Activated CD4-positive, alpha-beta T cell treated with anti-CD3 and anti-CD28 coated beads, Interleukin-10, Interleukin-2, amounts not matched to agents 100 ng/mL and 50 ng/mL, durations not matched to agents 16 hours and 8 hours (primary cell): Measurements from ENCODE around the gene TMEM214.
"Not testable (repeated sequence)": the region's sequence is repeated elsewhere in the genome, so short reads cannot be mapped to it uniquely, and the experiment has no call there.

Source experiments
- DNase-seq: peaks from one replicate; pipeline ENCODE4 v3.0.0-alpha.2; 2020

The TMEM214 gene

GRCh38 chr2:27071990-27072830 lies 39.4 kb downstream of the TMEM214 start:
- DNase-seq = peak; percentile 38

GRCh38 chr2:27072920-27073319 lies 40.2 kb downstream of the TMEM214 start:
- DNase-seq = no peak

GRCh38 chr2:27073782-27074181 lies 41.0 kb downstream of the TMEM214 start:
- DNase-seq = no peak

- peak; percentile 47 for DNase-seq
Measured at GRCh38 chr2:27074738-27075565, 42.2 kb downstream of the TMEM214 start.

GRCh38 chr2:27075566-27075871 lies 42.8 kb downstream of the TMEM214 start:
- not testable (repeated sequence) for DNase-seq

GRCh38 chr2:27076323-27076722 lies 43.6 kb downstream of the TMEM214 start:
- DNase-seq = no peak

GRCh38 chr2:27077231-27077630 lies 44.5 kb downstream of the TMEM214 start:
- no peak for DNase-seq

GRCh38 chr2:27078267-27079194 lies 45.8 kb downstream of the TMEM214 start, which contains the start of gene EMILIN1:
Gene EMILIN1 (plus strand): TSS chr2:27078615. CDS start chr2:27079066, 451 bp downstream.
- no peak for DNase-seq

GRCh38 chr2:27079233-27080139 lies 46.7 kb downstream of the TMEM214 start:
- no peak for DNase-seq

- DNase-seq = no peak
Measured at GRCh38 chr2:27080140-27080469, 47.3 kb downstream of the TMEM214 start.

GRCh38 chr2:27080603-27080936 lies 47.8 kb downstream of the TMEM214 start:
- no peak for DNase-seq

GRCh38 chr2:27081984-27082772 lies 49.4 kb downstream of the TMEM214 start:
- no peak for DNase-seq

GRCh38 chr2:27082773-27083409 lies 50.1 kb downstream of the TMEM214 start:
- DNase-seq = no peak

- no peak for DNase-seq
Measured at GRCh38 chr2:27083410-27084296, 50.9 kb downstream of the TMEM214 start.

- no peak for DNase-seq
Measured at GRCh38 chr2:27084297-27085061, 51.7 kb downstream of the TMEM214 start.

- DNase-seq = no peak
Measured at GRCh38 chr2:27085062-27085672, 52.4 kb downstream of the TMEM214 start.

- peak; percentile 62 for DNase-seq
Measured at GRCh38 chr2:27085673-27086089, 52.9 kb downstream of the TMEM214 start.

- peak; percentile 98 for DNase-seq
Measured at GRCh38 chr2:27086090-27086723, 53.4 kb downstream of the TMEM214 start.
